Erythroblast (primary cell): ENCODE results near the gene MRGPRD.

Source experiments
- GATA1 ChIP-seq: IDR thresholded peaks from 2 replicates; pipeline ENCODE4 v1.6.1; 2011; ENCODE audit warnings: low read depth, mild to moderate bottlenecking, control low read depth, low read length, moderate library complexity
- POLR2A ChIP-seq: IDR thresholded peaks from 2 replicates; pipeline ENCODE4 v1.6.1; 2011; ENCODE audit warnings: mild to moderate bottlenecking, low read length

DNA sequence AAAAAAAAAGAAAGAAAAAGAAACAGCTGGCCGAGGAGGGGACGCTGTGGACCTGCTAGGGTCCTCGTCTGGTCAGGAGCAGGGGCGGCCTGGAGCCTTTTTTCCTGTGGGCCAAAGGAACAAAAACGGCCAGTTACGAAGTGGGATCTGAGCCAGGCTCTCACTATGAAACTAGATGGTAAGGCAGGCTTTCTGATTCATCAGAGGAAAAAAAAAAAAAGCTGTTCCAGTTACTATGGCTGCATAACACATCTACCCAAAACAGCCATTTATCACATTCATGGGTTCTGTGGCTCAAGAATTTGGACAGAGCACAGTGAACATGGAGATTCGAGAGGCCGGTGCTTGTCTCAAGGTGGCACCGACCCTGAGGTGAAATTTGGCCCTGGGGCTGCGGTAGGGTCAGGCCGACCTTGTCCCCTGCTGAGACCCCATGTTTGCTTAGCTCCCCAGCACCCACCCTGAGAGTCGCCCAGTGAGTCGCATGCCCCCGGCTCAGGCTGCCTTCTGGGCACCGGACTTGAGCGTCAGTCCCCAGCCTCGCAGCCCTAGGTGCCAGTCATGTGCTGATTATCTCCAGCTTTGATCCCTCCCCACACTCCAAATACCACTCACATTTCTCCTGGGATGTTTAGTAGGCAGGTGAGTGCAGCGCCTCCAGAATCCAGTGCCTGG is 34.2 kb downstream of the MRGPRD start:
- no peak for TF ChIP-seq POLR2A
- no peak for TF ChIP-seq GATA1
